OCI-LY7 (cell line): ENCODE measurements around the gene PURA. TPM values are rescaled to one million over a fixed set of nuclear protein-coding genes. Genes with fewer than 3 reads are reported as not detected.
A peak's percentile ranks its signal among the peaks of the same experiment; 100 is the strongest.

Experiments used
- BruUV-seq: library from RNA; stranded (reverse); fragments of 400-500 nt; replicated peaks from 2 replicates; lab custom pipeline; 2021; lab: Mats Ljungman, UMichigan
- CTCF ChIA-PET: fragments of 300-600 bp; sonication (Branson Sonifier 250); formaldehyde crosslinking; loops from one replicate; lab custom pipeline; 2022; ENCODE audit warnings: antibody characterized with exemption; ENCODE audit not compliant: unreplicated experiment; lab: Charles Lee
- POLR2A ChIA-PET: fragments of 300-600 bp; sonication (Branson Sonifier 250); formaldehyde crosslinking; loops from one replicate; lab custom pipeline; 2022; ENCODE audit warnings: antibody characterized with exemption; lab: Charles Lee
- DNase-seq: peaks from one replicate; pipeline ENCODE4 v3.0.0-alpha.2; 2015; ENCODE audit warnings: low spot score
- H2AFZ ChIP-seq: fragments of 200-600 bp; sonication (generic), shearing (Covaris generic); 2 replicates; pipeline ENCODE4 v1.6.1; 2014; ENCODE audit warnings: mild to moderate bottlenecking, antibody characterized with exemption, low read length, moderate library complexity
- H3K27ac ChIP-seq: fragments of 200-600 bp; sonication (generic); 2 replicates; pipeline ENCODE4 v1.5.1; 2014; ENCODE audit warnings: mixed run types, low read depth, mild to moderate bottlenecking, moderate library complexity, low read length, inconsistent platforms; ENCODE audit not compliant: poor library complexity, severe bottlenecking
- H3K36me3 ChIP-seq: fragments of 200-600 bp; sonication (generic); 2 replicates; pipeline ENCODE4 v1.6.1; 2014; ENCODE audit warnings: mild to moderate bottlenecking, antibody characterized with exemption, low read length, moderate library complexity, mixed read lengths; ENCODE audit not compliant: insufficient read depth
- H3K4me1 ChIP-seq: fragments of 200-600 bp; sonication (generic); 2 replicates; pipeline ENCODE4 v1.5.1; 2014; ENCODE audit warnings: mild to moderate bottlenecking, low read length; ENCODE audit not compliant: insufficient read depth, poor library complexity, severe bottlenecking
- H3K4me2 ChIP-seq: fragments of 200-600 bp; sonication (generic); 2 replicates; pipeline ENCODE4 v1.6.1; 2014; ENCODE audit warnings: mild to moderate bottlenecking, low read length
- H3K4me3 ChIP-seq: fragments of 200-600 bp; sonication (generic); 2 replicates; pipeline ENCODE4 v1.5.1; 2014; ENCODE audit warnings: mild to moderate bottlenecking, low read depth, low read length; ENCODE audit not compliant: poor library complexity, severe bottlenecking
- H3K79me2 ChIP-seq: fragments of 200-600 bp; sonication (generic); 2 replicates; pipeline ENCODE4 v1.6.1; 2016; ENCODE audit warnings: low read depth, mild to moderate bottlenecking, low read length, moderate library complexity, mixed read lengths; ENCODE audit not compliant: insufficient read depth
- H3K9me2 ChIP-seq: fragments of 200-600 bp; sonication (generic); 2 replicates; pipeline ENCODE4 v1.6.1; 2016; ENCODE audit warnings: mild to moderate bottlenecking, low read length, mixed read lengths; ENCODE audit not compliant: insufficient read depth
- H3K9me3 ChIP-seq: fragments of 200-600 bp; sonication (generic); 2 replicates; pipeline ENCODE4 v1.6.1; 2014; ENCODE audit warnings: mild to moderate bottlenecking, mixed run types, low read length, mixed read lengths
- H4K20me1 ChIP-seq: fragments of 200-600 bp; sonication (generic); 2 replicates; pipeline ENCODE4 v1.6.1; 2014; ENCODE audit warnings: mild to moderate bottlenecking, antibody characterized with exemption, low read length, moderate library complexity, mixed read lengths; ENCODE audit not compliant: insufficient read depth
- CTCF ChIP-seq: fragments of 200-600 bp; sonication (generic); conservative IDR thresholded peaks from 2 replicates; pipeline ENCODE4 v1.5.1; 2014; ENCODE audit warnings: mild to moderate bottlenecking, antibody characterized with exemption, low read length, moderate library complexity, mixed read lengths
- EZH2phosphoT487 ChIP-seq: fragments of 200-600 bp; sonication (generic); IDR thresholded peaks from 2 replicates; pipeline ENCODE4 v1.6.1; 2018; ENCODE audit warnings: low read depth, borderline replicate concordance, mild to moderate bottlenecking, mixed run types, antibody characterized with exemption, low read length, moderate library complexity, mixed read lengths
- intact Hi-C: fragments of 100-400 bp; cut with micrococcal nuclease; formaldehyde crosslinking; loops from one replicate; pipeline ENCODE4 v1.10.0; 2022; ENCODE audit not compliant: unreplicated experiment
- total RNA-seq, 2 experiments: library from RNA; depleted of rRNA in 1 of 2; stranded (reverse); fragments of >200 nt in 1 of 2; shearing (Covaris generic) in 1 of 2; gene quantifications; 2 replicates each; pipeline ENCODE4 v1.2.3, GENCODE V29; 2014 to 2022

The PURA gene
- total RNA-seq, 2 experiments from 2014 or later, result 19.0 to 19.7 TPM

GRCh38 chr5:140073296-140073695 lies 40.6 kb upstream of the PURA start:
- peak; percentile 96 for TF ChIP-seq CTCF
- TF ChIP-seq EZH2phosphoT487, result no peak
- peak; percentile 41 for DNase-seq
- POLR2A ChIA-PET, result interaction anchor here (0.5 to 1.5 kb wide), 5 partner anchors 9 to 104 kb away, joined by 3 to 7 read pairs (median 3); no protein-coding TSS in a partner anchor
- no TSS peak for BruUV-seq
- no peaks in the 10 kb centered on the region for H3K36me3 ChIP-seq
- no peak overlapping the region for H3K4me3 ChIP-seq
- H3K4me2 ChIP-seq, result no peak overlapping the region
- H3K79me2 ChIP-seq, result no peaks in the 10 kb centered on the region
- no peaks in the 10 kb centered on the region for H3K9me2 ChIP-seq
- H3K4me1 ChIP-seq, result no peaks in the 10 kb centered on the region
- no peak overlapping the region for H3K27ac ChIP-seq
- no peaks in the 10 kb centered on the region for H4K20me1 ChIP-seq
- H2AFZ ChIP-seq, result no peak overlapping the region
- CTCF ChIA-PET, result interaction anchor here (1.0 kb wide), 1 partner anchor 82 kb away, joined by 3 read pairs; no protein-coding TSS in a partner anchor
- intact Hi-C loops, result loop anchor here (1.0 to 5.0 kb wide), 3 partner anchors 34 to 84 kb away; no protein-coding TSS in a partner anchor
- H3K9me3 ChIP-seq, result no peaks in the 10 kb centered on the region

- Histone ChIP-seq H3K9me2 (no peaks in the 10 kb centered on the region), H3K4me2 (no peak overlapping the region), H3K36me3 (no peaks in the 10 kb centered on the region), H3K9me3 (no peaks in the 10 kb centered on the region), H3K27ac (no peak overlapping the region), H4K20me1 (no peaks in the 10 kb centered on the region), H3K4me3 (no peak overlapping the region), H3K79me2 (no peaks in the 10 kb centered on the region), H2AFZ (no peak overlapping the region), H3K4me1 (no peaks in the 10 kb centered on the region)
- CTCF ChIA-PET, result no interaction called here
- intact Hi-C loops, result no loop called here
- no TSS peak for BruUV-seq
- TF ChIP-seq CTCF (peak; percentile 69), EZH2phosphoT487 (no peak)
- POLR2A ChIA-PET, result interaction anchor here (0.5 to 1.2 kb wide), 5 partner anchors 14 to 95 kb away, joined by 3 to 5 read pairs (median 4); no protein-coding TSS in a partner anchor
- peak; percentile 8 for DNase-seq
These were observed 38.5 kb upstream of the PURA start for GRCh38 chr5:140075371-140075770.

GRCh38 chr5:140076142-140076541 lies 37.8 kb upstream of the PURA start:
- H3K4me1 ChIP-seq, result no peaks in the 10 kb centered on the region
- no TSS peak for BruUV-seq
- intact Hi-C loops, result no loop called here
- no peak overlapping the region for H3K4me3 ChIP-seq
- H3K36me3 ChIP-seq, result no peaks in the 10 kb centered on the region
- ChIA-PET POLR2A (interaction anchor here (0.5 kb wide), 1 partner anchor 96 kb away, joined by 3 read pairs; no protein-coding TSS in a partner anchor), CTCF (no interaction called here)
- H3K79me2 ChIP-seq, result no peaks in the 10 kb centered on the region
- H3K27ac ChIP-seq, result no peak overlapping the region
- no peaks in the 10 kb centered on the region for H3K9me2 ChIP-seq
- TF ChIP-seq CTCF (no peak), EZH2phosphoT487 (no peak)
- no peaks in the 10 kb centered on the region for H4K20me1 ChIP-seq
- no peak overlapping the region for H3K4me2 ChIP-seq
- H2AFZ ChIP-seq, result no peak overlapping the region
- H3K9me3 ChIP-seq, result no peaks in the 10 kb centered on the region
- DNase-seq, result no peak
